Thymus (tissue), 11 donors: ENCODE results near the gene ATG13. TPM values are rescaled to one million over a fixed set of nuclear protein-coding genes. Genes with fewer than 3 reads are reported as not detected.
A peak's percentile ranks its signal among the peaks of the same experiment; 100 is the strongest.

ENCODE experiments used
- DNase-seq, 9 donors: peaks; one replicate each; pipeline ENCODE4 v3.0.0-alpha.2; 2013; ENCODE audit warnings: low spot score in 9 of 9, low read depth in 6 of 9, missing footprints in 1 of 9
- H3K27ac ChIP-seq, 2 donors: one replicate each; pipeline ENCODE4 v1.5.1; 2013; ENCODE audit warnings: control low read depth in 1 of 2, low read depth in 1 of 2, low read length in 1 of 2, mild to moderate bottlenecking in 1 of 2, moderate library complexity in 1 of 2
- H3K27me3 ChIP-seq, 2 donors: one replicate each; pipeline ENCODE4 v1.5.1; 2013; ENCODE audit warnings: low read length in 1 of 2; ENCODE audit not compliant: control insufficient read depth in 2 of 2, insufficient read depth in 1 of 2
- H3K36me3 ChIP-seq, 2 donors: one replicate each; pipeline ENCODE4 v1.5.1; 2013; ENCODE audit warnings: low read length in 1 of 2, mild to moderate bottlenecking in 1 of 2, moderate library complexity in 1 of 2; ENCODE audit not compliant: control insufficient read depth in 2 of 2, insufficient read depth in 2 of 2
- H3K4me1 ChIP-seq, 2 donors: one replicate each; pipeline ENCODE4 v1.5.1; 2013; ENCODE audit warnings: low read length in 2 of 2; ENCODE audit not compliant: control insufficient read depth in 2 of 2, insufficient read depth in 2 of 2
- H3K4me3 ChIP-seq, 2 donors: one replicate each; pipeline ENCODE4 v1.5.1; 2013; ENCODE audit warnings: low read length in 2 of 2, control low read depth in 1 of 2, mild to moderate bottlenecking in 1 of 2
- H3K9me3 ChIP-seq, 2 donors: one replicate each; pipeline ENCODE4 v1.5.1; 2013; ENCODE audit warnings: low read length in 1 of 2, mild to moderate bottlenecking in 1 of 2; ENCODE audit not compliant: control insufficient read depth in 2 of 2, insufficient read depth in 1 of 2
- WGBS: extraction: QIAGEN DNeasy Blood & Tissue Kit; methylation state at CpG from one replicate; pipeline ENCODE4 v1.1.7; 2013; 5-methylcytosine and 5-hydroxymethylcytosine counted together
- polyA plus RNA-seq: library from polyadenylated mRNA; stranded (reverse); fragments of 200-250 nt; gene quantifications from one replicate; pipeline ENCODE4 v1.2.3, GENCODE V29; 2013
- total RNA-seq: library from RNA; stranded (reverse); fragments of 120-200 nt; gene quantifications from one replicate; pipeline ENCODE4 v1.2.4, GENCODE V29; 2013
- donor health status: healthy.

The ATG13 gene
- total and polyA plus RNA-seq, 2 donors: 32.0 to 35.2 TPM

GRCh38 chr11:46675288-46675851 is 58.0 kb downstream of the ATG13 start:
- peak overlapping the region; percentile 71 to 75 for H3K27ac ChIP-seq
- WGBS: 85% methylated on average over 4 of the region's 4 CpGs
- H3K4me3 ChIP-seq: no peak overlapping the region
- H3K36me3 ChIP-seq: peaks cover 65 to 74% of the 10 kb centered on the region in 2 donors
- H3K9me3 ChIP-seq: no peaks in the 10 kb centered on the region
- no peaks in the 10 kb centered on the region for H3K27me3 ChIP-seq
- H3K4me1 ChIP-seq: peaks cover 31 to 67% of the 10 kb centered on the region in 2 donors
- DNase-seq: no peak

- H3K4me1 ChIP-seq: peaks cover 29 to 62% of the 10 kb centered on the region in 2 donors
- H3K27ac ChIP-seq: peak overlapping the region; percentile 55 to 63
- DNase-seq: no peak
- WGBS: 97% methylated on average over 7 of the region's 7 CpGs
- H3K27me3 ChIP-seq: no peaks in the 10 kb centered on the region
- no peak overlapping the region for H3K4me3 ChIP-seq
- no peaks in the 10 kb centered on the region for H3K9me3 ChIP-seq
- peaks cover 71 to 76% of the 10 kb centered on the region in 2 donors for H3K36me3 ChIP-seq
These were observed 58.6 kb downstream of the ATG13 start for GRCh38 chr11:46675949-46676348.

GRCh38 chr11:46676436-46677158 is 59.2 kb downstream of the ATG13 start:
- WGBS: 87% methylated on average over 15 of the region's 15 CpGs
- Histone ChIP-seq H3K9me3 (no peaks in the 10 kb centered on the region), H3K4me3 (no peak overlapping the region), H3K36me3 (peaks cover 76 to 77% of the 10 kb centered on the region in 2 donors), H3K27me3 (no peaks in the 10 kb centered on the region), H3K4me1 (peaks cover 24 to 55% of the 10 kb centered on the region in 2 donors), H3K27ac (no peak overlapping the region)
- DNase-seq: no peak

GRCh38 chr11:46677169-46677568 is 59.8 kb downstream of the ATG13 start:
- 98% methylated on average over 8 of the region's 8 CpGs for WGBS
- no peak overlapping the region for H3K4me3 ChIP-seq
- H3K36me3 ChIP-seq: peaks cover 76 to 80% of the 10 kb centered on the region in 2 donors
- H3K9me3 ChIP-seq: no peaks in the 10 kb centered on the region
- peaks cover 24 to 49% of the 10 kb centered on the region in 2 donors for H3K4me1 ChIP-seq
- no peak for DNase-seq
- no peak overlapping the region for H3K27ac ChIP-seq
- no peaks in the 10 kb centered on the region for H3K27me3 ChIP-seq

GRCh38 chr11:46677991-46678740 is 60.8 kb downstream of the ATG13 start:
- peaks cover 70% of the 10 kb centered on the region in 2 donors for H3K36me3 ChIP-seq
- H3K4me1 ChIP-seq: peaks cover 23 to 39% of the 10 kb centered on the region in 2 donors
- no peaks in the 10 kb centered on the region for H3K9me3 ChIP-seq
- no peak overlapping the region for H3K4me3 ChIP-seq
- 98% methylated on average over 10 of the region's 10 CpGs for WGBS
- no peak overlapping the region for H3K27ac ChIP-seq
- no peak for DNase-seq
- no peaks in the 10 kb centered on the region for H3K27me3 ChIP-seq

- H3K9me3 ChIP-seq: no peaks in the 10 kb centered on the region
- no peaks in the 10 kb centered on the region for H3K27me3 ChIP-seq
- no peak overlapping the region for H3K27ac ChIP-seq
- no peak for DNase-seq
- 98% methylated on average over 9 of the region's 9 CpGs for WGBS
- peaks cover 17 to 34% of the 10 kb centered on the region in 2 donors for H3K4me1 ChIP-seq
- peaks cover 64 to 69% of the 10 kb centered on the region in 2 donors for H3K36me3 ChIP-seq
- H3K4me3 ChIP-seq: no peak overlapping the region
These were observed 61.4 kb downstream of the ATG13 start for GRCh38 chr11:46678741-46679130.

- WGBS: 97% methylated on average over 26 of the region's 26 CpGs
- no peak for DNase-seq
- Histone ChIP-seq H3K36me3 (peaks cover 66 to 70% of the 10 kb centered on the region in 2 donors), H3K9me3 (no peaks in the 10 kb centered on the region), H3K27me3 (no peaks in the 10 kb centered on the region), H3K4me3 (no peak overlapping the region), H3K27ac (no peak overlapping the region), H3K4me1 (peaks cover 10 to 26% of the 10 kb centered on the region in 2 donors)
These were observed 62.1 kb downstream of the ATG13 start for GRCh38 chr11:46679241-46680163.

GRCh38 chr11:46680164-46680760 is 62.9 kb downstream of the ATG13 start:
- peaks cover 3 to 18% of the 10 kb centered on the region in 2 donors for H3K4me1 ChIP-seq

More at GRCh38 chr11:46680164-46680760, 62.9 kb downstream of the ATG13 start:
- Histone ChIP-seq H3K27ac (no peak overlapping the region), H3K9me3 (no peaks in the 10 kb centered on the region), H3K4me3 (no peak overlapping the region), H3K36me3 (peaks cover 66 to 70% of the 10 kb centered on the region in 2 donors), H3K27me3 (no peaks in the 10 kb centered on the region)
- WGBS: 97% methylated on average over 21 of the region's 21 CpGs
- DNase-seq: no peak
